RKO (cell line): ENCODE data around the gene AKAP7.
"Not testable (repeated sequence)": the region's sequence is repeated elsewhere in the genome, so short reads cannot be mapped to it uniquely, and the experiment has no call there.

Experiments used
- DNase-seq: peaks from one replicate; pipeline ENCODE4 v3.0.0-alpha.2; 2016; ENCODE audit warnings: low spot score

Gene AKAP7

GRCh38 chr6:131295081-131295480 is 159.8 kb downstream of the AKAP7 start:
- DNase-seq = no peak

GRCh38 chr6:131300826-131301225 is 165.6 kb downstream of the AKAP7 start:
- not testable (repeated sequence) for DNase-seq

GRCh38 chr6:131303338-131303930 is 168.2 kb downstream of the AKAP7 start:
- no peak for DNase-seq

GRCh38 chr6:131305037-131305850 is 170.0 kb downstream of the AKAP7 start:
- DNase-seq = no peak

- DNase-seq = no peak
Observed at GRCh38 chr6:131309437-131309836, 174.2 kb downstream of the AKAP7 start.

GRCh38 chr6:131314838-131315237 is 179.6 kb downstream of the AKAP7 start:
- no peak for DNase-seq

- DNase-seq = no peak
Observed at GRCh38 chr6:131316654-131317053, 181.4 kb downstream of the AKAP7 start.

GRCh38 chr6:131317516-131317915 is 182.2 kb downstream of the AKAP7 start:
- peak; percentile 7 for DNase-seq

- DNase-seq = no peak
Observed at GRCh38 chr6:131321589-131321988, 186.3 kb downstream of the AKAP7 start.

GRCh38 chr6:131322125-131322524 is 186.9 kb downstream of the AKAP7 start:
- no peak for DNase-seq

GRCh38 chr6:131325669-131326068 is 190.4 kb downstream of the AKAP7 start:
- DNase-seq = not testable (repeated sequence)

- DNase-seq = not testable (repeated sequence)
Observed at GRCh38 chr6:131328727-131329126, 193.5 kb downstream of the AKAP7 start.

- no peak for DNase-seq
Observed at GRCh38 chr6:131331151-131331550, 195.9 kb downstream of the AKAP7 start.

- no peak for DNase-seq
Observed at GRCh38 chr6:131331873-131332781, 196.9 kb downstream of the AKAP7 start.
